Testis (tissue), 2 donors: ENCODE data around the gene ENPP7.

Experiments
- POLR2A ChIP-seq: fragments of 450-650 bp; IDR thresholded peaks from one replicate; pipeline ENCODE4 v1.6.1; 2017; ENCODE audit warnings: antibody characterized with exemption, mild to moderate bottlenecking, moderate library complexity
- TF ChIP-seq, protein P1 (sequence below), 3 experiments: fragments of 450-650 bp in 2 of 3; fragments of 200-600 bp in 1 of 3; sonication (generic) in 1 of 3; IDR thresholded peaks; one replicate each; pipeline ENCODE4 v1.5.1; 2016 to 2019; ENCODE audit warnings: antibody characterized with exemption in 3 of 3, mild to moderate bottlenecking in 2 of 3, moderate library complexity in 1 of 3

DNA sequence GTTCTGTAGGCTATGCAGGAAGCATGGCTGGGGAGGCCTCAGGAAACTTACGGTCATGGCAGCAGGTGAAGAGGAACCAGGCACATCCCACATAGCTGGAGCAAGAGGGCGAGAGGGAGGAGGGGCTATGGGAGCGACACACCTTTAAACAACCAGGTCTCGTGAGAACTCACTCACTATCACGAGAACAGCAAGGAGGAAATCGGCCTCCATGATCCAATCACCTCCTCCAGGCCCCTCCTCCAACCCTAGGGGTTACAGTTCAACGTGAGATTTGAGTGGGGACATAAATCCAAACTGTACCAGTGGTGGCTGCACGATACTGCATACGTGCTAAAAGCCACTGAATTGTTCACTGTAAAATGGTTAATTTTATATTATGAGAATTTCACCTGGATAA, 26.1 kb upstream of the ENPP7 start:
- TF ChIP-seq, protein P1, sequence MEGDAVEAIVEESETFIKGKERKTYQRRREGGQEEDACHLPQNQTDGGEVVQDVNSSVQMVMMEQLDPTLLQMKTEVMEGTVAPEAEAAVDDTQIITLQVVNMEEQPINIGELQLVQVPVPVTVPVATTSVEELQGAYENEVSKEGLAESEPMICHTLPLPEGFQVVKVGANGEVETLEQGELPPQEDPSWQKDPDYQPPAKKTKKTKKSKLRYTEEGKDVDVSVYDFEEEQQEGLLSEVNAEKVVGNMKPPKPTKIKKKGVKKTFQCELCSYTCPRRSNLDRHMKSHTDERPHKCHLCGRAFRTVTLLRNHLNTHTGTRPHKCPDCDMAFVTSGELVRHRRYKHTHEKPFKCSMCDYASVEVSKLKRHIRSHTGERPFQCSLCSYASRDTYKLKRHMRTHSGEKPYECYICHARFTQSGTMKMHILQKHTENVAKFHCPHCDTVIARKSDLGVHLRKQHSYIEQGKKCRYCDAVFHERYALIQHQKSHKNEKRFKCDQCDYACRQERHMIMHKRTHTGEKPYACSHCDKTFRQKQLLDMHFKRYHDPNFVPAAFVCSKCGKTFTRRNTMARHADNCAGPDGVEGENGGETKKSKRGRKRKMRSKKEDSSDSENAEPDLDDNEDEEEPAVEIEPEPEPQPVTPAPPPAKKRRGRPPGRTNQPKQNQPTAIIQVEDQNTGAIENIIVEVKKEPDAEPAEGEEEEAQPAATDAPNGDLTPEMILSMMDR (IDR thresholded peaks at IDR 0.05): no peak
- TF ChIP-seq POLR2A: no peak
